SJCRH30 (cell line): Measurements from ENCODE around the gene FIBCD1. TPM values are rescaled to one million over a fixed set of nuclear protein-coding genes. Genes with fewer than 3 reads are reported as not detected.
"Not testable (repeated sequence)": the region's sequence is repeated elsewhere in the genome, so short reads cannot be mapped to it uniquely, and the experiment has no call there.

Experiments
- DNase-seq, 2 experiments: peaks; one replicate each; pipeline ENCODE4 v3.0.0-alpha.2; 2015 to 2020
- H3K27ac ChIP-seq: fragments of 250-450 bp; sonication (Bioruptor Pico); 2 replicates; pipeline ENCODE4 v1.5.1; 2020; ENCODE audit warnings: mild to moderate bottlenecking, moderate library complexity
- H3K27me3 ChIP-seq: fragments of 250-450 bp; sonication (Bioruptor Pico); 2 replicates; pipeline ENCODE4 v1.5.1; 2020; ENCODE audit warnings: mild to moderate bottlenecking, moderate library complexity
- H3K36me3 ChIP-seq: fragments of 250-450 bp; sonication (Bioruptor Pico); 2 replicates; pipeline ENCODE4 v1.5.1; 2020; ENCODE audit warnings: mild to moderate bottlenecking, moderate library complexity
- H3K4me1 ChIP-seq: fragments of 250-450 bp; sonication (Bioruptor Pico); 2 replicates; pipeline ENCODE4 v1.5.1; 2020; ENCODE audit warnings: mild to moderate bottlenecking, moderate library complexity
- H3K4me3 ChIP-seq: fragments of 250-450 bp; sonication (Bioruptor Pico); 2 replicates; pipeline ENCODE4 v1.5.1; 2020; ENCODE audit warnings: mild to moderate bottlenecking, moderate library complexity
- H3K9me3 ChIP-seq: fragments of 250-450 bp; sonication (Bioruptor Pico); replicated peaks from 2 replicates; pipeline ENCODE4 v1.5.1; 2020; ENCODE audit warnings: mild to moderate bottlenecking, moderate library complexity
- total RNA-seq: library from RNA; depleted of rRNA; stranded (reverse); fragments of >200 nt; shearing (Covaris generic); gene quantifications from 2 replicates; pipeline ENCODE4 v1.2.3, GENCODE V29; 2014

FIBCD1 gene
- total RNA-seq, 1 experiment from 2014 or later, result 2.8 TPM

DNA sequence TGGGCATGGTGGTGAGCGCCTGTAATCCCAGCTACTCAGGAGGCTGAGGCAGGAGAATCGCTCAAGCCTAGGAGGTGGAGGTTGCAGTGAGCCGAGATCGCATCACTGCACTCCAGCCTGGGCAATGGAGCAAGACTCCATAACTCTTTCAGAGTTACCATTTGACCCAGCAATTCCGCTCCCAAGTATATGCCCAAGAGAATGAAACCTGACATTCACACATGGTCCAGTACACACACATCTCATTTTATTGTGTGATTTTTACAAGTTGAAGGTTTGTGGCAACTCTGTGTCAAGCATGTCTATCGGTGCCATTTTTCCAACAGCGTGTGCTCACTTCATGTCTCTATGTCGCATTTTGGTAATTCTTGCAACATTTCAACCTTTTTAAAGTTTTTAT is 24.9 kb upstream of the FIBCD1 start:
- no peaks in the 10 kb centered on the region for H3K36me3 ChIP-seq
- H3K4me1 ChIP-seq, result peaks cover 18% of the 10 kb centered on the region
- no peak for DNase-seq
- H3K27me3 ChIP-seq, result no peaks in the 10 kb centered on the region
- no peak overlapping the region for H3K4me3 ChIP-seq
- H3K27ac ChIP-seq, result no peak overlapping the region
- H3K9me3 ChIP-seq, result peaks cover 8% of the 10 kb centered on the region; the same call in 1 of the 2 replicates

DNA sequence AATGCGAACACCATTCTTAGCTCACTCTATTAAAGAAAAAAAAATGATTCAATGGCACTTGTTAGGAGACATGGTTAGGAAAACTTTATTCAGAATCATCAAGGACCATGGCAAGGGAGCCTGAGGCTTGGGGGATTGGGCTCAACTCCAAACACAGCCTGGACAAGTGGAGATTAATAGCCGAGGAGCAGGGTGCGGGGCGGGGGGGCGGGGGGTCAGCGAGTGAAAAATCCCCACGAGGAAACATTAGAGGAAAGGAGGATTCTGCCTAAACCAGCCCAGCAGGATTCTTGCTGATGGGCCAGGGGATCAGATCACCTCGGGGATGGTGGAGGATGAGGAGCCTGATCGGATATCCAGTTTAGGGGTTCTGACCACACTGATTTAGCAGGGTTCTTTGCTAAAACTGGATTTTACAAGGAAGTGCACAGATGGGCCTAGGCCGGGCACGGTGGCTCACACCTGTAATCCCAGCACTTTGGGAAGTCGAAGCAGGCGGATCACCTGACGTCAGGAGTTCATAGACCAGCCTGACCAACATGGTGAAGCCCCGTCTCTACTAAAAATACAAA is 24.4 kb upstream of the FIBCD1 start:
- Histone ChIP-seq H3K27ac (no peak overlapping the region), H3K36me3 (no peaks in the 10 kb centered on the region), H3K9me3 (peaks cover 8% of the 10 kb centered on the region; the same call in 1 of the 2 replicates), H3K4me3 (no peak overlapping the region), H3K4me1 (peaks cover 18% of the 10 kb centered on the region), H3K27me3 (no peaks in the 10 kb centered on the region)
- no peak for DNase-seq

DNA sequence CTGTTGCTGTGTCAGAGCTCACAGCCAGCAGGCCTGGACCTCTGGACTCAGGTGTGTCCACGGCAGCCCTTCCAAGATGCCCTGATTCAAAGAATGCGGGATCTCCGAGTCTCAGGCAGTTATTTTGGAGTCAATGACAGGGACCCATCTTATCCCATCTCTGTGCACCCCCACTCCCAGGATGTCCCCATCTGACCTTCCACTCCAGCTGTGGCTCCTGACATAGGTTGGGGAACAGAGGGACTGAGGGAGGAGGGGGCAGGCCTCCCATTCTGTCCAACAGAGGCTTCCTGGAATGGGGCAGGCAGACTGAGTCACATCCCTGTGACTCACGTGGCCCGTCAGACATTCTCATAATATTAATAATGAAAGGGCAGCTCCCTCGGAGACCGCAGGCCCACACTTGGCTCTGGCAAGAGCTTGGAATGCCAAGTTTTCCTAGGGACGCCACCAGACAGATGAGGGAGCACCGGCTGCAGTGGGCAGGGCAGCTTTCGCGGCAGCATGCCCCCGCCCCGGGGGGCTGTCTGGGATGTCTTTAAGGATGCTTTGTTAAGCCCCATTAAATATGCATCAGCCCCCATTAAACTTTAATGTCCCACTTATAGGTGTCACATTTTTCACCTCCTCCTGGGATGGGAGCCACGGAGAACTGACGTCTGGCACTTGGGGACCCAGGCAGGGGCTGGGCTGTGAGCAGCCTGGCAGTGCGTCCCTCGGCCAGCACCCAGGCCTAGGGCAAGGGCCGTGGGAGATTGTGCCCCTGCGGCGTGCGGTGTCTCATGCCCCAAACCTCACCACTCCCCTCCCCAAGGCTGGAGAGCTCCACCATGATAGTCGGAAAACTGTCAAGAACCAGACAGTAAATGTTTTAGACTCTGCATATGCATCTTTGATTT is 23.6 kb upstream of the FIBCD1 start:
- H3K27me3 ChIP-seq, result no peaks in the 10 kb centered on the region
- H3K9me3 ChIP-seq, result peaks cover 8% of the 10 kb centered on the region; the same call in 1 of the 2 replicates
- DNase-seq, result peak; percentile 72 to 80
- no peaks in the 10 kb centered on the region for H3K36me3 ChIP-seq
- peak overlapping the region; percentile 22; the same call in 1 of the 2 replicates for H3K27ac ChIP-seq
- peaks cover 18% of the 10 kb centered on the region for H3K4me1 ChIP-seq
- H3K4me3 ChIP-seq, result no peak overlapping the region

DNA sequence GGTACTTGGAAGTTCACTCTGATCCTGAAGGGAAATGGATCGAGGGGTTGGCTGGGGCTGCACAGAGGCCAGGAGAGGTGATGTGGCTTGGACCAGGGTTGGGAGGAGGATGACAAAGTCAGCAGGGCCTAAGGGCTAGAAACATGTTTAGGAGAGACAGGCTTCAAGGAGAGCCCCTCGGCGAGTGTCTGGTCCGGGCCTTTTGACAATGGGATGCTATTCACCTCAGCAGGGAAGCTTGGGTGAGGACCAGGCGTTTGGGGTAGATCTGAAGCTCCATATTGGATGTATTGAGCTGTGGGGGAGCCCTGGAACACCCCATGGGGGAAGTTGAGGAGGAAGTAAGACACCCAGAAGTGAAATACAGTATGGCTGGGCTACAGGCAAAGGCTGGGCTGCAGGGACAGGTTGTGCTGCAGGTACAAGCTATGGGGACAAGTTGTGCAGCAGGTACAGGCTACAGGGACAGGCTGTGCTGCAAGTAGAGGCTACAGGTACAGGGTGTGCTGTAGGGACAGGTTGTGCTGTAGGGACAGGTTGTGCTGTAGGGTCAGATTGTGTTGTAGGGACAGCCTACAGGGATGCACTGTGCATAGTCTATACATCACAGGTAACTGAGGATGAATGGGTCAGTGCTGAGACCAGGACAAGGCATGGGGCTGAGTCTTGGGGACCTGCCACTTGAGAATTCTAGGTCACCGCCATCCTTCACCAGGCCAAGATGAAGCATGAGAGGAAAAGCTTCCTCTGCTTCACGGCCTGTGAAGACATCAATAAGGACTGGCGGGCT is 22.7 kb upstream of the FIBCD1 start:
- Histone ChIP-seq H3K36me3 (no peaks in the 10 kb centered on the region), H3K4me1 (peaks cover 26% of the 10 kb centered on the region), H3K27ac (peak overlapping the region; percentile 12; the same call in 1 of the 2 replicates), H3K9me3 (peaks cover 8% of the 10 kb centered on the region; the same call in 1 of the 2 replicates), H3K4me3 (no peak overlapping the region), H3K27me3 (no peaks in the 10 kb centered on the region)
- DNase-seq, result no peak

DNA sequence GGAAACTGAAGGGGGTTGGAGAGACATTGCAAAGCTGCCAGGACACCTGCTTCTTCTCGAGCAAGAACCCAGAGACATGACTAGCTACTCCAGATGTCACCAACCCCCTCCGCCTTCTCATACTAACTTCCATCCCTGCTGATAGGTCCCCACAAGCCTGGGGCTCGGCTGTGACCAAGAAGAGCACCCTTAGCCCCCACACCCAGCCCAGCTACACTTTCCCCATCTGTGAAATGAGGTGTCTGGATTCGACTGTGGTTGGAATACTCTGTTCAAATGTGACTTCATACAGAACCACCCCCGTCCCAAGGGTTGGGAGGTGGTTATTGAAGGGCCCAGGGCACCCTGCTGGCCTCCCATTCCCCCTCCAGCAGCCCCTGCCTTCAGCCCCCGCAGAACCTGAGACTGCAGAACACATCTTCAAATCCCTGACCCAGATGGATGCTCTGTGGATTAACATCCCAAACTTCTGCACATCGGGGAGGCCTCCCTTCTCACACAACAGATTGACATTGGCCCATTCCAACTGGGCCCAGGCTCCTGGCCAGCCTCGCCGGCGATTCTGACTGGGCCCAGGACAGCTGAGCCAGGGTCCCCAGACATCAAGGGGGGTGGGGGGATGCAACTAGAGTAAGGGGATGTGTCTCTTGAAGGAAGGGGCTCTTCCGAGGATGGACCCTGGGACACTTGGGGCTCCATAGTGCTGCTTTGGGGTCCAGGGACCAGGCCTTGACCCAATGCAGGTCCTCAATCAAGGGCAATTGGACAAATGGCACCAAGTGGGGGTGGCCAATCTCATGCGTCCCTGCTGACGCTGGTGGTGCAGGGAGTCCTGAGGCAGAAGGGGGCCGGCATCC is 21.7 kb upstream of the FIBCD1 start:
- H3K9me3 ChIP-seq, result peaks cover 8% of the 10 kb centered on the region; the same call in 1 of the 2 replicates
- H3K27ac ChIP-seq, result no peak overlapping the region
- H3K27me3 ChIP-seq, result no peaks in the 10 kb centered on the region
- H3K4me1 ChIP-seq, result peaks cover 29% of the 10 kb centered on the region
- H3K36me3 ChIP-seq, result no peaks in the 10 kb centered on the region
- no peak overlapping the region for H3K4me3 ChIP-seq
- no peak for DNase-seq

DNA sequence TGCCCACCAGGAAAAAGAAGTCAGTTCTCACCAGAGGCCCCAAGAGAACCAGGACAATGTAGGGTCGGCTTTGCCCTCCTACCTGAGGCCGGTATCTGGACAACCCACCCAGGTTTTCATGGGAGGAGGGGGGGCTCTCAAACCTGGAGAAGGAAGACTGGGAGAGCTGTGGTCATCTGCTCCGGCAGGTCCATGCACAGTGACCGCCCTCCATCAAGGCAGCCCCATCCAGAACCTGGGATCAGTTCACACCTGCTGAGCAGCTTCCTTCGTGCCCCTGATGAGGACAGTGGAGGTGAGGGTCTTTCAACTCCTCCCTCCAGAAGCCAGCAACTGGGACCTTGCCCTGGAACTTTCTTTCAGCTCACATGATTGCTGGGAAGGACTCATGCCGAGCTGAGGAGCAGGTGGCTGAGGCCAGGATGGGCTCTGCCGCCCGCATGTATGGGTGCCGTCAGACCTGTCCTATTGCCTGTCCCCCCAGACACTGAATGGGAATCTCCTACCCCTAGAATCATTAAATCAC is 20.8 kb upstream of the FIBCD1 start:
- peaks cover 8% of the 10 kb centered on the region; the same call in 1 of the 2 replicates for H3K9me3 ChIP-seq
- H3K4me1 ChIP-seq, result peaks cover 25% of the 10 kb centered on the region
- DNase-seq, result no peak
- H3K27ac ChIP-seq, result no peak overlapping the region
- H3K4me3 ChIP-seq, result no peak overlapping the region
- no peaks in the 10 kb centered on the region for H3K36me3 ChIP-seq
- no peaks in the 10 kb centered on the region for H3K27me3 ChIP-seq

DNA sequence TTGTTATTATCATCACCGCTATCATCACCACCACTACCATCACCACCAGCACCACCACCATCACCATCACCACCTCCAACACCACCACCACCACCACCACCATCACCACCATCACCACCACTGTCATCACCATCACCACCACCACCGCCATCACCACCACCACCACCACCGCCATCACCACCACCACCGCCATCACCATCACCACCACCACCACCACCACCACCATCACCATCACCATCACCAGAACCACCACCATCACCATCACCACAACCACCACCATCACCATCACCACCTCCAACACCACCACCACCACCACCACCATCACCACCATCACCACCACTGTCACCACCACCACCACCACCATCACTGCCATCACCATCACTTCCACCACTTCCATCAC is 19.5 kb upstream of the FIBCD1 start:
- H3K4me3 ChIP-seq, H3K27ac ChIP-seq, DNase-seq, H3K9me3 ChIP-seq, H3K36me3 ChIP-seq, H3K27me3 ChIP-seq: not testable (repeated sequence)
- peaks cover 25% of the 10 kb centered on the region for H3K4me1 ChIP-seq

DNA sequence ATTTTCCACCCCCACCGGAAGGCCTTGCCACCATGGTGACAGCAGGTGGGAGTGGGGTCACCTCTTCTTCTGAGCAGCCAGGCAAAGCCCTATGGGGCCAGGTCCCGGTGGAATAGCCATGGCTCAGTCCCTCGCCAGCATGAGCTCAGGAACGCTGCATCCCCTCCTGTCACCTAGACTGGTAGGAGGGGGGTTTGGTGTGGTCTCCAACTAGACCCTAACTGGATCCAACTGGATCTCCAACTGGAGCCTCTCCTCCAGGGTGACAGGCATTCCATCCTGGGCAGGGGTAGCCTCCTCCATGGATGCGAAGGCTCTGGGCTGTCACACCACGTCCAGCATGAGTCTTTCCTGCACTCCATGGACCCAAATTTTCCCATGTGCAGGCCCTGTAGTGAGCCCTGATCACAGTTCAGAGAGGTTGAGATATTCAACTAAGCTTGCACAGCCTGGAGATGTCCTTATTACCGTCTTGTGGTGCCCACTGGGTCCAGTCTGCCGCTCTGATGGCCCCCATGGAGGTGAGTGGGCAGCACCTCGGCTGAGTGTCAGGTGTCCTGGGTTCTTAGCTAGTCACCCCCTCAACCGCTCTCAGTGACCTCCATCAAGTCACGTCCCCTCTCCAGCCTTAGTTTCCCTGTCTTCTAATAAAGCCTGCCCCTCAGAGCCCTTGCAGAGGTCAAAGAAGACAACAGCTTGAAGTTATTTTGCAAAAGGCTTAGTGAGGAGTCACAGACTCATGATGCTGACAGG is 18.6 kb upstream of the FIBCD1 start:
- DNase-seq, result no peak
- Histone ChIP-seq H3K27ac (peak overlapping the region; percentile 50), H3K4me1 (peaks cover 20% of the 10 kb centered on the region), H3K9me3 (no peaks in the 10 kb centered on the region), H3K4me3 (no peak overlapping the region), H3K27me3 (no peaks in the 10 kb centered on the region), H3K36me3 (no peaks in the 10 kb centered on the region)

DNA sequence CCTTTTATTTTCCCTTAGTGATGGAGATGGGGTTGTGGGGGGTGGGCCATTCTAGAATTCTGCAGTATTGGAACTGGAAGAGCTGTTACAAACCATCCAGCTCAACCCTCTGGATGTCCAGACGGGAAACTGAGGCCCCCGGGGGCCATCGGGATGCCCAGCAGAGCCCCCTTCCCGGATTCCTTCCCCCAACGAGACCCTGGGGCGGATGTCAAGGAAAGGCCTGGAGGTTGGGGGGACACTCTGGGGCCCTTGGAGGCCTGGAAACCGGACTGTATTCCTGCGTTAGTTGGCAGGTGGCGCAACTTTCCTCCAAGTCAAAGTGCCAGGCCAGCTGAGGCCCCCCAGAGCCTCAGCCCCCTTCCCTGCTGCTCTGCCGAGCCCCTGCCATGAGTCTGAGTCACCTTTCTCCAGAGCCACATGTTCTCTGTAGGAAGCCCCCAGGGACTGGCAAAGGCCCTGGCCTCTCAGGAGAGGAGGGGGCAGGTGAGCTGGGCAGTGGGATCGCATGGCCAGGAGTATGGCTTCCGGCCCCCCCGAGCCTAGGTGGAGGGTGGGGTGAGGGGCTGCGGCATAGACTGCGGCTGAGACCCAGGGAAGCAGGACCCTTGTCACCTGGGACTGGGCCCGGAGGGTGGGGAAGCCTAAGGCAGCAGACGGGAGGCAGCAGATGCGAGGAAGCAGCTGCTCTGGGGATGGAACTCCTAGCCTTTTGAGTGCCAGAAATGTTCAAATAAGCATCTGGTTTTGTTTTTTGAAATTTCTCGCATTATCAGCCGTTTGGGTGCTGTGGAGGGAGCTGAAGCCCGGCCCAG is 17.8 kb upstream of the FIBCD1 start:
- H3K4me1 ChIP-seq, result peaks cover 12% of the 10 kb centered on the region; the same call in 1 of the 2 replicates
- no peaks in the 10 kb centered on the region for H3K36me3 ChIP-seq
- no peak overlapping the region for H3K4me3 ChIP-seq
- peak overlapping the region; percentile 50 for H3K27ac ChIP-seq
- no peaks in the 10 kb centered on the region for H3K27me3 ChIP-seq
- DNase-seq, result peak in 1 of 2 experiments; percentile 63
- H3K9me3 ChIP-seq, result no peaks in the 10 kb centered on the region

DNA sequence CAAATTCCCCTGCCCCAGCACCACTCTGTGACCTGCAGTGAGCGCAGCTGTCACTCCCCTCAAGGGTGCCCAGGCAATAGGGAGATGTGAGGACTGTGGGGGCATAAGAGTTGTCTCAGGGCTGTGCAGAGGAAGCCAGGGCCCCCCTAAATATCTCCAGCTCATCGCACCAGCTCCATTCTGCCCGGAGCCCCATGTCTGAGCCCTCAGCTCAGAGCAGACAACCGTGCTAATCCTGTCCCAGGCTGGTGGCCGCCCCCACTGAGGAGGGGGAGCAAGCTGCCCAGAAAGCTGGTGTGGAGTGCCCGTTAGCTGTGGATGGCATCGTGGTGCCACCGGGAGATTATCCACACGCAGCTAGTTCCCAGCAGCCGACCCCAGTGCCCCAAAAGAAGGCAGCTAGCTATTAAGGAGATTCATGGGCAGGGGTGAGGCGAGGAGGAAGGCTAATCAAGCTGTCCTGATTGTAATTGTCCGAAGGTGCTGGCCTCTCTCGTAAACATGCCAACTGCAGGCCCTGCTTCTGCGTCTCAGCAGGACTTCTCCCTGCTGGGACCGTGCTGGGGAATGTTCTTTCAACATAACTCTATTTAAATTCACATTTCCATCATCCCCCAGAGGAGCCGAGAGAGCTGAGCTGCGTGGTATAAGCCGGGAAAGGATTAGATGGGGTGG is 17.0 kb upstream of the FIBCD1 start:
- no peaks in the 10 kb centered on the region for H3K27me3 ChIP-seq
- no peaks in the 10 kb centered on the region for H3K36me3 ChIP-seq

DNA sequence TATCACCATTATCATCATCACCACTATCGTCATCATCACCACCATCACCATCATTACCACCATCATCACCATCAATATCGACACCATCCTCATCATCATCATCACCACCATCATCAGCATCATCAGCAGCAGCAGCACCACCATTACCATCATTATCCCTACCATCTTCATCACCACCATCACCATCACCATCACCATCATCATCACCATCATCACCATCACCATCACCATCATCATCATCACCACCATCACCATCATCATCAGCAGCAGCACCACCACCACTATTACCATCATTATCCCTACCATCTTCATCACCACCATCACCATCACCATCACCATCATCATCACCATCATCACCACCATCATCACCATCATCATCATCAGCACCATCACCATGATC is 15.9 kb upstream of the FIBCD1 start:
- H3K4me1 ChIP-seq, result peaks cover 12% of the 10 kb centered on the region; the same call in 1 of the 2 replicates
- H3K36me3 ChIP-seq, H3K27me3 ChIP-seq, H3K27ac ChIP-seq, DNase-seq, H3K4me3 ChIP-seq, H3K9me3 ChIP-seq: not testable (repeated sequence)

More for the DNA sequence above, 17.0 kb upstream of the FIBCD1 start:
- DNase-seq, result no peak
- H3K27ac ChIP-seq, result no peak overlapping the region
- H3K9me3 ChIP-seq, result no peaks in the 10 kb centered on the region
- H3K4me1 ChIP-seq, result peaks cover 12% of the 10 kb centered on the region; the same call in 1 of the 2 replicates
- H3K4me3 ChIP-seq, result no peak overlapping the region

DNA sequence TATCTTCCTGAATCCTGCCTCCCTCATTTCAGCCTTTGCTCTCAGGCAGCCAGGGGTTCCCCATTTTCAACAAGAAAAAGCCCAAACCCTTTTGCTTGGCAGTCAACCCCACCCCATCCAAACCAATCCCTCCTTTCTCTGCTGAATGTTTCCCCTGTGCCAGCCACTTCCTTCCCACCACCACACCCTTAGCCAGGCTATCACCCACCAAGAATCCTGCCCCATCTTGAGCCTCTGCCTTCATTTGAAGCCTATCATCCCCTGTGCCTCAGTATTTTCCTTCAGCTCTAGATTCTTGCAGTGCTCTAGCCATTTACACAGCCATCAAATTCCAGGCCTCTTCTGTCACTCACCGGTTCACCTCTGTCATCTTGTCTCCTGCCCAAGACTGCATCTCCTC is 15.3 kb upstream of the FIBCD1 start:
- H3K27me3 ChIP-seq, result no peaks in the 10 kb centered on the region
- H3K9me3 ChIP-seq, result 0 out of 2 replicates have a peak, but pooled peaks cover 2% of the 10 kb centered on the region
- DNase-seq, result no peak
- H3K36me3 ChIP-seq, result no peaks in the 10 kb centered on the region
- peaks cover 12% of the 10 kb centered on the region; the same call in 1 of the 2 replicates for H3K4me1 ChIP-seq
- H3K27ac ChIP-seq, result no peak overlapping the region
- H3K4me3 ChIP-seq, result no peak overlapping the region
